Endothelial cell of umbilical vein (primary cell): ENCODE measurements around the gene DSCAML1. TPM values are rescaled to one million over a fixed set of nuclear protein-coding genes. Genes with fewer than 3 reads are reported as not detected.

Source experiments
- BruUV-seq: library from RNA; stranded (reverse); fragments of 400-500 nt; replicated peaks from 2 replicates; lab custom pipeline; 2021; lab: Mats Ljungman, UMichigan
- CTCF ChIA-PET: fragments of 300-600, 350-600 bp; sonication (Branson Sonifier 250); formaldehyde crosslinking; loops from one replicate; lab custom pipeline; 2021; ENCODE audit warnings: antibody characterized with exemption, inconsistent platforms; lab: Charles Lee
- POLR2A ChIA-PET: fragments of 300-600, 350-600 bp; sonication (Branson Sonifier 250); formaldehyde crosslinking; loops from one replicate; lab custom pipeline; 2021; ENCODE audit warnings: antibody characterized with exemption, inconsistent platforms; lab: Charles Lee
- DNase-seq: peaks from one replicate; pipeline ENCODE4 v3.0.0-alpha.2; 2011; ENCODE audit warnings: low read depth, low spot score
- FAIRE-seq: peaks from 2 replicates; lab custom pipeline; 2011; peaks lifted over from hg19 to GRCh38; lab: Jason Lieb, UNC
- H2AFZ ChIP-seq: 2 replicates; pipeline ENCODE4 v1.6.0; 2012; ENCODE audit warnings: low read depth, low read length, control low read depth, inconsistent platforms
- H3K27ac ChIP-seq: 2 replicates; pipeline ENCODE4 v1.5.1; 2011; ENCODE audit warnings: low read depth, mild to moderate bottlenecking, control low read depth, low read length, moderate library complexity; ENCODE audit not compliant: insufficient read depth
- H3K27me3 ChIP-seq, 2 experiments: 2 replicates each; pipeline versions ENCODE4 v1.6.0 to v1.6.1; 2011; ENCODE audit warnings: low read length in 2 of 2, mixed read lengths in 1 of 2; ENCODE audit not compliant: control insufficient read depth in 2 of 2, insufficient read depth in 2 of 2
- H3K36me3 ChIP-seq, 2 experiments: 2 replicates in 1 of 2; 3 replicates in 1 of 2; pipeline ENCODE4 v1.5.1; 2011; ENCODE audit warnings: low read length in 2 of 2, mild to moderate bottlenecking in 1 of 2, moderate library complexity in 1 of 2; ENCODE audit not compliant: control insufficient read depth in 2 of 2, insufficient read depth in 2 of 2; ENCODE audit errors: extremely low read depth in 1 of 2
- H3K4me1 ChIP-seq: 3 replicates; pipeline ENCODE4 v1.5.1; 2011; ENCODE audit warnings: mild to moderate bottlenecking, low read length; ENCODE audit not compliant: control insufficient read depth, insufficient read depth; ENCODE audit errors: extremely low read depth
- H3K4me2 ChIP-seq: 2 replicates; pipeline ENCODE4 v1.6.1; 2011; ENCODE audit warnings: low read length, control low read depth, mixed read lengths; ENCODE audit not compliant: insufficient read depth
- H3K4me3 ChIP-seq, 3 experiments: fragments of 200-600 bp in 1 of 3; sonication (generic), shearing (Covaris generic) in 1 of 3; replicated peaks in 1 of 3; 2 replicates each; pipeline ENCODE4 v1.5.1; 2011 to 2016; ENCODE audit warnings: control low read depth in 3 of 3, low read length in 3 of 3, mild to moderate bottlenecking in 2 of 3, inconsistent platforms in 1 of 3, low read depth in 1 of 3, moderate library complexity in 1 of 3; ENCODE audit not compliant: insufficient read depth in 1 of 3
- H3K79me2 ChIP-seq: 2 replicates; pipeline ENCODE4 v1.6.0; 2012; ENCODE audit warnings: low read length, inconsistent platforms; ENCODE audit not compliant: control insufficient read depth, insufficient read depth
- H3K9ac ChIP-seq: replicated peaks from 2 replicates; pipeline ENCODE3; 2011; ENCODE audit warnings: low read length, control low read depth; ENCODE audit not compliant: insufficient read depth; ENCODE audit errors: extremely low read depth
- H3K9me1 ChIP-seq: replicated peaks from 3 replicates; pipeline ENCODE4 v1.6.0; 2011; ENCODE audit warnings: mild to moderate bottlenecking, low read length; ENCODE audit not compliant: control insufficient read depth, insufficient read depth; ENCODE audit errors: extremely low read depth
- H3K9me3 ChIP-seq: replicated peaks from 2 replicates; pipeline ENCODE4 v1.5.1; 2012; ENCODE audit warnings: low read length, inconsistent platforms; ENCODE audit not compliant: control insufficient read depth, insufficient read depth
- H4K20me1 ChIP-seq: replicated peaks from 2 replicates; pipeline ENCODE3; 2011; ENCODE audit warnings: mild to moderate bottlenecking, low read length; ENCODE audit not compliant: control insufficient read depth, insufficient read depth; ENCODE audit errors: extremely low read depth
- CTCF ChIP-seq, 2 donors: IDR thresholded peaks; 1 replicate in 1 of 2; 2 replicates in 1 of 2; pipeline ENCODE4 v1.5.1; 2011; ENCODE audit warnings: low read length in 2 of 2, mild to moderate bottlenecking in 2 of 2, moderate library complexity in 2 of 2, control low read depth in 1 of 2, inconsistent platforms in 1 of 2, low read depth in 1 of 2; ENCODE audit not compliant: insufficient read depth in 1 of 2; ENCODE audit errors: extremely low read depth in 1 of 2
- EZH2 ChIP-seq: IDR thresholded peaks from 2 replicates; pipeline ENCODE4 v1.6.1; 2012; ENCODE audit warnings: borderline replicate concordance, low read depth, mild to moderate bottlenecking, moderate library complexity, low read length, inconsistent platforms; ENCODE audit not compliant: severe bottlenecking
- FOS ChIP-seq: IDR thresholded peaks from 2 replicates; pipeline ENCODE4 v1.6.1; 2011; ENCODE audit warnings: mild to moderate bottlenecking, low read length, moderate library complexity, borderline replicate concordance; ENCODE audit not compliant: insufficient read depth
- GATA2 ChIP-seq: IDR thresholded peaks from 2 replicates; pipeline ENCODE4 v1.7.0; 2011; ENCODE audit warnings: low read depth, mild to moderate bottlenecking, moderate library complexity, mixed read lengths, low read length; ENCODE audit not compliant: insufficient read length, insufficient read depth
- JUN ChIP-seq: IDR thresholded peaks from 2 replicates; pipeline ENCODE4 v1.6.1; 2011; ENCODE audit warnings: borderline replicate concordance, low read depth; ENCODE audit not compliant: insufficient read length, insufficient read depth
- MAX ChIP-seq: IDR thresholded peaks from 2 replicates; pipeline ENCODE4 v1.6.1; 2011; ENCODE audit not compliant: insufficient read depth, insufficient read length
- MYC ChIP-seq: IDR thresholded peaks from one replicate; pipeline ENCODE4 v1.6.1; 2011; ENCODE audit warnings: mild to moderate bottlenecking, low read depth, low read length
- POLR2A ChIP-seq: IDR thresholded peaks from 2 replicates; pipeline ENCODE4 v1.6.1; 2012; ENCODE audit warnings: low read depth, mild to moderate bottlenecking, control low read depth, low read length
- POLR2AphosphoS5 ChIP-seq: IDR thresholded peaks from 2 replicates; pipeline ENCODE4 v1.6.1; 2012; ENCODE audit warnings: low read depth, mild to moderate bottlenecking, control low read depth, low read length, moderate library complexity; ENCODE audit not compliant: insufficient read depth
- dilution Hi-C: fragments of 300-500 bp; cut with MboI; formaldehyde crosslinking; loops from one replicate; pipeline ENCODE4 v1.15.0; 2019; ENCODE audit warnings: low sequenced_read_pairs; ENCODE audit not compliant: extremely low pct_ligation_motif_present
- intact Hi-C: fragments of 100-400 bp; cut with micrococcal nuclease; formaldehyde crosslinking; loops from one replicate; pipeline ENCODE4 v1.10.0; 2022
- polyA plus RNA-seq, 4 experiments: library from polyadenylated mRNA; depleted of rRNA in 3 of 4; stranded (reverse) in 3 of 4; unstranded in 1 of 4; fragments of >200 nt; gene quantifications; 2 replicates each; pipeline versions ENCODE4 v1.2.1 to v1.2.3, GENCODE V29; 2011 to 2012; ENCODE audit warnings: missing spikeins in 1 of 4
- total RNA-seq: library from RNA; stranded (reverse); gene quantifications from 2 replicates; pipeline ENCODE4 v1.2.3, GENCODE V29; 2021

Gene DSCAML1
- total and polyA plus RNA-seq, 2 donors (not counting 3 experiments of a cell fraction or from before 2014, with no cell fraction given), result not detected

GRCh38 chr11:117793583-117793982, 3.4 kb downstream of the DSCAML1 start:
- H3K27ac ChIP-seq, result no peak overlapping the region
- intact Hi-C loops, result no loop called here
- H3K36me3 ChIP-seq, result no peaks in the 10 kb centered on the region
- no peaks in the 10 kb centered on the region for H3K79me2 ChIP-seq
- H3K4me1 ChIP-seq, result no peaks in the 10 kb centered on the region
- POLR2A ChIA-PET, result no interaction called here
- H3K27me3 ChIP-seq, result peaks cover 35 to 41% of the 10 kb centered on the region in 2 experiments
- CTCF ChIA-PET, result interaction anchor here (1.2 to 2.1 kb wide), 2 partner anchors 15 to 260 kb away, joined by 4 to 10 read pairs; no protein-coding TSS in a partner anchor
- dilution Hi-C loops, result no loop called here
- H4K20me1 ChIP-seq, result no peaks in the 10 kb centered on the region
- H3K4me2 ChIP-seq, result no peak overlapping the region
- H3K9me3 ChIP-seq, result no peaks in the 10 kb centered on the region
- H3K4me3 ChIP-seq, result no peak overlapping the region
- DNase-seq (no peak), FAIRE-seq (no peak)
- BruUV-seq, result no TSS peak
- no peak overlapping the region for H3K9ac ChIP-seq
- H3K9me1 ChIP-seq, result no peaks in the 10 kb centered on the region
- H2AFZ ChIP-seq, result no peak overlapping the region
- TF ChIP-seq JUN (no peak), POLR2A (no peak), MYC (no peak), EZH2 (no peak), GATA2 (no peak), MAX (no peak), CTCF (IDR thresholded peaks at IDR 0.05; ENCODE audit: extremely low read depth in 1 of 2, insufficient read depth in 1 of 2, low read depth in 1 of 2, low read length in 2 of 2) (no peak), POLR2AphosphoS5 (no peak), FOS (no peak)
